DND-41 (cell line): Measurements from ENCODE around the gene PTBP3.

Experiments
- ATAC-seq: fragments of 200-7000 bp; cut with Tn5 transposase; 3 replicates; pipeline ENCODE4 v1.9.1; 2021; ENCODE audit warnings: low read depth; ENCODE audit not compliant: insufficient read depth
- DNase-seq: peaks from one replicate; pipeline ENCODE4 v3.0.0-alpha.2; 2020
- H2AFZ ChIP-seq: 2 replicates; pipeline ENCODE4 v1.6.0; 2012; ENCODE audit warnings: low read depth, low read length
- H3K27ac ChIP-seq: 2 replicates; pipeline ENCODE4 v1.5.1; 2012; ENCODE audit warnings: low read length, inconsistent platforms
- H3K27me3 ChIP-seq: fragments of 200-600 bp; sonication (generic); 2 replicates; pipeline ENCODE4 v1.6.0; 2012; ENCODE audit warnings: low read length, mild to moderate bottlenecking, inconsistent platforms; ENCODE audit not compliant: insufficient read depth, poor library complexity
- H3K36me3 ChIP-seq: 2 replicates; pipeline ENCODE4 v1.5.1; 2012; ENCODE audit warnings: low read length, inconsistent platforms; ENCODE audit not compliant: insufficient read depth
- H3K4me1 ChIP-seq: 2 replicates; pipeline ENCODE4 v1.5.1; 2012; ENCODE audit warnings: mild to moderate bottlenecking, low read length; ENCODE audit not compliant: insufficient read depth
- H3K4me2 ChIP-seq: 2 replicates; pipeline ENCODE4 v1.6.0; 2012; ENCODE audit warnings: mild to moderate bottlenecking, moderate library complexity, low read length, inconsistent platforms; ENCODE audit not compliant: insufficient read depth
- H3K4me3 ChIP-seq, 2 experiments: fragments of 200-600 bp in 1 of 2; shearing (Covaris generic) in 1 of 2; 2 replicates each; pipeline ENCODE4 v1.5.1; 2012 to 2016; ENCODE audit warnings: inconsistent platforms in 2 of 2, low read length in 2 of 2, mild to moderate bottlenecking in 2 of 2, low read depth in 1 of 2, moderate library complexity in 1 of 2
- H3K79me2 ChIP-seq: 2 replicates; pipeline ENCODE4 v1.6.0; 2012; ENCODE audit warnings: low read length, inconsistent platforms; ENCODE audit not compliant: insufficient read depth
- H3K9ac ChIP-seq: 2 replicates; pipeline ENCODE4 v1.6.0; 2012; ENCODE audit warnings: low read depth, mild to moderate bottlenecking, inconsistent platforms, low read length, moderate library complexity
- H3K9me3 ChIP-seq: 2 replicates; pipeline ENCODE4 v1.5.1; 2012; ENCODE audit warnings: low read length, moderate library complexity, mild to moderate bottlenecking, inconsistent platforms; ENCODE audit not compliant: insufficient read depth, severe bottlenecking
- H4K20me1 ChIP-seq: 2 replicates; pipeline ENCODE4 v1.6.0; 2012; ENCODE audit warnings: low read length; ENCODE audit not compliant: insufficient read depth
- EZH2 ChIP-seq: IDR thresholded peaks from 3 replicates; pipeline ENCODE4 v1.6.1; 2012; ENCODE audit warnings: borderline replicate concordance, low read depth, mild to moderate bottlenecking, moderate library complexity, low read length, inconsistent platforms; ENCODE audit not compliant: severe bottlenecking
- TF ChIP-seq, protein P1 (sequence below): IDR thresholded peaks from 2 replicates; pipeline ENCODE4 v1.5.1; 2012; ENCODE audit warnings: borderline replicate concordance, low read length, moderate library complexity, mild to moderate bottlenecking; ENCODE audit not compliant: poor library complexity, severe bottlenecking; ENCODE audit errors: extremely low read depth

PTBP3 gene

DNA sequence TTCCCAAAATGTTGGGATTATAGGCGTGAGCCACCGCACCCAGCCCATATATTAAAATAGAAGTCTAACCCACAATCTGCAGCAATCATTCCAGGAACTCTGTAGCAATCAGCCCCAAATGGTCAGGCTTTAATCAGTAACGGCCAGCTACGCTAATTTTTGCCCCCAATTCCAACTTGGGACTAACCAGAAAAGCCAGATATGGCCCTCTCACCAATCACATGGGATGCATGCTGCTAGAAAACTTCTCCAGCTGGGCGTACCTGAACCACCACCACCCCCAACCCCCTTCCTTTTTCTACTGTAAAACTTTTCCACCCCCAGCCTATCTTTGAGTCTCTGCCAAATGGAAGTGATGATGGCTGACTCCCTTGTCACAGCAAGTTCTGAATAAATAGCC lies 162.5 kb downstream of the PTBP3 start:
- ATAC-seq (no peak), DNase-seq (no peak)
- Histone ChIP-seq H3K27me3 (no peaks in the 10 kb centered on the region), H4K20me1 (no peaks in the 10 kb centered on the region; the same call in 1 of the 2 replicates), H3K27ac (no peak overlapping the region), H3K4me2 (no peak overlapping the region), H3K36me3 (no peaks in the 10 kb centered on the region), H3K9me3 (no peaks in the 10 kb centered on the region), H3K4me1 (peaks cover 21% of the 10 kb centered on the region), H2AFZ (no peak overlapping the region), H3K4me3 (no peak overlapping the region), H3K79me2 (no peaks in the 10 kb centered on the region), H3K9ac (no peak overlapping the region)
- TF ChIP-seq, protein P1, sequence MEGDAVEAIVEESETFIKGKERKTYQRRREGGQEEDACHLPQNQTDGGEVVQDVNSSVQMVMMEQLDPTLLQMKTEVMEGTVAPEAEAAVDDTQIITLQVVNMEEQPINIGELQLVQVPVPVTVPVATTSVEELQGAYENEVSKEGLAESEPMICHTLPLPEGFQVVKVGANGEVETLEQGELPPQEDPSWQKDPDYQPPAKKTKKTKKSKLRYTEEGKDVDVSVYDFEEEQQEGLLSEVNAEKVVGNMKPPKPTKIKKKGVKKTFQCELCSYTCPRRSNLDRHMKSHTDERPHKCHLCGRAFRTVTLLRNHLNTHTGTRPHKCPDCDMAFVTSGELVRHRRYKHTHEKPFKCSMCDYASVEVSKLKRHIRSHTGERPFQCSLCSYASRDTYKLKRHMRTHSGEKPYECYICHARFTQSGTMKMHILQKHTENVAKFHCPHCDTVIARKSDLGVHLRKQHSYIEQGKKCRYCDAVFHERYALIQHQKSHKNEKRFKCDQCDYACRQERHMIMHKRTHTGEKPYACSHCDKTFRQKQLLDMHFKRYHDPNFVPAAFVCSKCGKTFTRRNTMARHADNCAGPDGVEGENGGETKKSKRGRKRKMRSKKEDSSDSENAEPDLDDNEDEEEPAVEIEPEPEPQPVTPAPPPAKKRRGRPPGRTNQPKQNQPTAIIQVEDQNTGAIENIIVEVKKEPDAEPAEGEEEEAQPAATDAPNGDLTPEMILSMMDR: no peak
- no peak for TF ChIP-seq EZH2

DNA sequence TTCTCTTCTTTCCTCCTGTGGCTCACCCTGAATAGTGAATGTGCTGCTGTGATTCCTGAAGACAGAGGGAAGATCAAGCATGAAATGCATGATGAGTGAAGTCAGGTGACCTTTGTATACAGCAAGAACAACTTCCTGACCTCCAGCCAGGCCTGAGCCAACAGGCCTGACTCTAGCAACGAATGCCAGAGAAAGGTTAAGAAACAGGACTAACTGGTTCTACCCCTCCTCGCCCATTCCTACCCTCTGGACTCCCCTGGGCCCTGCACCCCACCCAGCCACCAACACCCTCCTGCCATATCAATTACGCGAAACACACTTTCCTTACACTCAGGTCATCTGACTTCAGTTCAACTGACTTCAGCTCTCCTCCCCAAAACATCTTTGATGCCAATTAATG lies 163.2 kb downstream of the PTBP3 start:
- Histone ChIP-seq H3K79me2 (no peaks in the 10 kb centered on the region), H3K9ac (no peak overlapping the region), H3K27ac (no peak overlapping the region), H3K9me3 (no peaks in the 10 kb centered on the region), H2AFZ (no peak overlapping the region), H3K27me3 (no peaks in the 10 kb centered on the region), H3K36me3 (no peaks in the 10 kb centered on the region), H3K4me1 (peaks cover 17% of the 10 kb centered on the region), H3K4me2 (no peak overlapping the region), H3K4me3 (no peak overlapping the region), H4K20me1 (no peaks in the 10 kb centered on the region; the same call in 1 of the 2 replicates)
- TF ChIP-seq, protein P1: no peak
- TF ChIP-seq EZH2: no peak
- ATAC-seq (no peak), DNase-seq (no peak)

DNA sequence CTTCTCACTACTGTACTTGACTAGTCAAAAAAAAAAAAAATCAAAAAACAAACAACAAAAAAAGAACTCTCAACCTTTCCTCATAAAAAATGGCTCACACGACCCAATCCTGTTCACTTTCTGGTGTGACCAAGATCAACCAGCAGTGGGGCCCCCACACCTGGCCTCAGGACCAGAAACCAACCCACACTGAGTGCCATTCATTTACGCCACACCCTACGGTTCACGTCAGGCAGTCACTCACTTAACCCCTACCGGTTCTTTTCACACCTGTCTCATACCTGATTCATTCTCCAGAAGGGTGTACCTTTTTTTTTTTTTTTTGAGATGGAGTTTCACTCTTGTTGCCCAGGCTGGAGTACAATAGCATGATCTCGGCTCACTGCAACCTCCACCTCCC lies 164.1 kb downstream of the PTBP3 start:
- Histone ChIP-seq H3K27me3 (no peaks in the 10 kb centered on the region), H3K36me3 (no peaks in the 10 kb centered on the region), H3K4me1 (peaks cover 13% of the 10 kb centered on the region), H3K9ac (no peak overlapping the region), H4K20me1 (no peaks in the 10 kb centered on the region; the same call in 1 of the 2 replicates), H3K4me3 (no peak overlapping the region), H2AFZ (no peak overlapping the region), H3K27ac (no peak overlapping the region), H3K79me2 (no peaks in the 10 kb centered on the region), H3K9me3 (no peaks in the 10 kb centered on the region), H3K4me2 (no peak overlapping the region)
- ATAC-seq (no peak), DNase-seq (no peak)
- TF ChIP-seq, protein P1: no peak
- no peak for TF ChIP-seq EZH2

DNA sequence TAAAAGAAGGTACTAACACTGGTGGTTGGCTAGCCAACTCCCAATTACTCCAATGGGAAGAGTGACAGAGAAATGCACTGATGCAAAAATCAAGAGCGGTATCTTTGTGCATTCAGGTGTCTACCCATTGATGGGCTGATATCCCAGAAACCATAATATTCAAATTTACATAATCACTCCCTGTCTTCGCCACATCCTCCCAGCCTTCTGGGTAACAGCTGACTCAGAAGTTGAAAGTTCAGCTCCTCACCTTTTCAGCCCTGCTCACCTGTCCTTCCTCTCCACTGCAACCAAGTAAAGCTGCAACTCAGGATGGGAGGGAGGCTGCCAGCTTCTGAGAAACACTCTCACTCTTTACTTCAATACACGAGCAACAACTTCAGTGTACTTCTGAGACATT lies 165.2 kb downstream of the PTBP3 start:
- H3K27ac ChIP-seq: no peak overlapping the region
- DNase-seq (no peak), ATAC-seq (no peak; the same call in 2 of the 3 replicates)
- H3K4me2 ChIP-seq: no peak overlapping the region
- H3K36me3 ChIP-seq: no peaks in the 10 kb centered on the region
- no peaks in the 10 kb centered on the region for H3K79me2 ChIP-seq
- H3K27me3 ChIP-seq: no peaks in the 10 kb centered on the region
- no peaks in the 10 kb centered on the region for H3K9me3 ChIP-seq
- no peak overlapping the region for H3K9ac ChIP-seq
- no peaks in the 10 kb centered on the region; the same call in 1 of the 2 replicates for H4K20me1 ChIP-seq
- H2AFZ ChIP-seq: no peak overlapping the region
- TF ChIP-seq, protein P1: no peak
- TF ChIP-seq EZH2: no peak
- no peak overlapping the region for H3K4me3 ChIP-seq
- H3K4me1 ChIP-seq: 0 out of 2 replicates have a peak, but pooled peaks cover under 1% of the 10 kb centered on the region
